Lower leg skin (tissue), 3 donors: ENCODE data around the gene RBX1.

Source experiments
- CTCF ChIP-seq, 3 donors: fragments of 450-650 bp; IDR thresholded peaks; one replicate each; pipeline ENCODE4 v1.5.1; 2016; ENCODE audit warnings: antibody characterized with exemption in 3 of 3, mild to moderate bottlenecking in 3 of 3, moderate library complexity in 2 of 3
- POLR2A ChIP-seq, 2 donors: fragments of 450-650 bp; IDR thresholded peaks; one replicate each; pipeline ENCODE4 v1.6.1; 2016 to 2017; ENCODE audit warnings: antibody characterized with exemption in 2 of 2, mild to moderate bottlenecking in 1 of 2, moderate library complexity in 1 of 2

GRCh38 chr22:40972587-40972986 lies 21.4 kb downstream of the RBX1 start:
- no peak for TF ChIP-seq CTCF (IDR thresholded peaks at IDR 0.05)
- TF ChIP-seq POLR2A (IDR thresholded peaks at IDR 0.05) = no peak
